Neural progenitor cell (in vitro differentiated cells): Measurements from ENCODE around the gene TBCD.

Source experiments
- CTCF ChIP-seq: fragments of 200-600 bp; sonication (generic); IDR thresholded peaks from 2 replicates; pipeline ENCODE4 v1.5.1; 2017; ENCODE audit warnings: antibody characterized with exemption, mild to moderate bottlenecking
- EZH2phosphoT487 ChIP-seq: fragments of 200-600 bp; sonication (generic); IDR thresholded peaks from 2 replicates; pipeline ENCODE4 v1.6.1; 2017; ENCODE audit warnings: antibody characterized with exemption

- no peak for TF ChIP-seq CTCF
- TF ChIP-seq EZH2phosphoT487 = no peak
Measured at GRCh38 chr17:82956726-82957468, 205.0 kb downstream of the TBCD start.
